H9 (cell line): Measurements from ENCODE around the gene SEC22C. TPM values are rescaled to one million over a fixed set of nuclear protein-coding genes. Genes with fewer than 3 reads are reported as not detected.

Experiments
- DNase-seq: peaks from one replicate; pipeline ENCODE4 v3.0.0-alpha.2; 2017
- H2AFZ ChIP-seq: one replicate; pipeline ENCODE4 v1.6.1; 2013; ENCODE audit warnings: mild to moderate bottlenecking, low read length, control low read depth, moderate library complexity
- H2AK5ac ChIP-seq: 2 replicates; pipeline ENCODE4 v1.6.1; 2013; ENCODE audit warnings: low read length, control low read depth, mixed read lengths; ENCODE audit not compliant: insufficient read length
- H2BK120ac ChIP-seq: one replicate; pipeline ENCODE4 v1.6.1; 2013; ENCODE audit warnings: low read depth, mild to moderate bottlenecking, low read length, control low read depth, inconsistent platforms; ENCODE audit not compliant: poor library complexity, severe bottlenecking
- H2BK12ac ChIP-seq: 2 replicates; pipeline ENCODE4 v1.6.1; 2013; ENCODE audit warnings: low read length, control low read depth, mixed read lengths, low read depth; ENCODE audit not compliant: insufficient read length
- H2BK15ac ChIP-seq: 2 replicates; pipeline ENCODE4 v1.6.1; 2013; ENCODE audit warnings: low read depth, low read length, control low read depth
- H2BK20ac ChIP-seq: one replicate; pipeline ENCODE4 v1.6.1; 2013; ENCODE audit warnings: low read depth, mild to moderate bottlenecking, low read length, control low read depth, inconsistent platforms; ENCODE audit not compliant: poor library complexity, severe bottlenecking
- H2BK5ac ChIP-seq: 2 replicates; pipeline ENCODE4 v1.6.1; 2013; ENCODE audit warnings: low read length, control low read depth, mixed read lengths; ENCODE audit not compliant: insufficient read length
- H3K14ac ChIP-seq: 2 replicates; pipeline ENCODE4 v1.6.1; 2013; ENCODE audit warnings: low read length, control low read depth; ENCODE audit not compliant: insufficient read depth
- H3K18ac ChIP-seq: 2 replicates; pipeline ENCODE4 v1.6.1; 2013; ENCODE audit warnings: low read depth, mild to moderate bottlenecking, mixed read lengths, low read length, control low read depth; ENCODE audit not compliant: insufficient read length
- H3K23ac ChIP-seq: 2 replicates; pipeline ENCODE4 v1.6.1; 2013; ENCODE audit warnings: low read length, control low read depth, mixed read lengths, low read depth; ENCODE audit not compliant: insufficient read length
- H3K23me2 ChIP-seq: 2 replicates; pipeline ENCODE4 v1.6.1; 2013; ENCODE audit warnings: low read depth, mild to moderate bottlenecking, mixed read lengths, low read length, control low read depth; ENCODE audit not compliant: insufficient read length, poor library complexity, severe bottlenecking
- H3K27ac ChIP-seq: 2 replicates; pipeline ENCODE4 v1.5.1; 2013; ENCODE audit warnings: low read length, control low read depth, mixed read lengths, low read depth; ENCODE audit not compliant: insufficient read length
- H3K27me3 ChIP-seq: 2 replicates; pipeline ENCODE4 v1.6.1; 2013; ENCODE audit warnings: low read length, control low read depth, inconsistent platforms; ENCODE audit not compliant: insufficient read depth
- H3K4ac ChIP-seq: 2 replicates; pipeline ENCODE4 v1.6.1; 2013; ENCODE audit warnings: low read depth, mild to moderate bottlenecking, control low read depth, inconsistent platforms, low read length, moderate library complexity
- H3K4me1 ChIP-seq: 2 replicates; pipeline ENCODE4 v1.6.1; 2013; ENCODE audit warnings: low read length, control low read depth, inconsistent platforms; ENCODE audit not compliant: insufficient read depth
- H3K4me2 ChIP-seq: 2 replicates; pipeline ENCODE4 v1.6.1; 2013; ENCODE audit warnings: low read length, control low read depth, mixed read lengths; ENCODE audit not compliant: insufficient read length, insufficient read depth
- H3K56ac ChIP-seq: 2 replicates; pipeline ENCODE4 v1.6.1; 2013; ENCODE audit warnings: low read depth, mild to moderate bottlenecking, mixed read lengths, low read length, control low read depth; ENCODE audit not compliant: insufficient read length
- H3K79me1 ChIP-seq: 2 replicates; pipeline ENCODE4 v1.6.1; 2013; ENCODE audit warnings: low read depth, mild to moderate bottlenecking, moderate library complexity, low read length, control low read depth, inconsistent platforms; ENCODE audit not compliant: insufficient read depth, poor library complexity, severe bottlenecking
- H3K79me2 ChIP-seq: 2 replicates; pipeline ENCODE4 v1.6.1; 2013; ENCODE audit warnings: low read length, control low read depth, inconsistent platforms; ENCODE audit not compliant: insufficient read depth
- H3K9ac ChIP-seq: 2 replicates; pipeline ENCODE4 v1.6.1; 2013; ENCODE audit warnings: low read length, control low read depth, mixed read lengths; ENCODE audit not compliant: insufficient read length; ENCODE audit errors: extremely low read depth
- H3K9me3 ChIP-seq: one replicate; pipeline ENCODE4 v1.6.1; 2013; ENCODE audit warnings: low read depth, low read length, inconsistent platforms; ENCODE audit not compliant: control insufficient read depth
- H3T11ph ChIP-seq: one replicate; pipeline ENCODE4 v1.6.1; 2013; ENCODE audit warnings: mild to moderate bottlenecking, low read length, control low read depth, inconsistent platforms
- H4K20me1 ChIP-seq: one replicate; pipeline ENCODE4 v1.6.1; 2013; ENCODE audit not compliant: control insufficient read depth, insufficient read length, insufficient read depth
- H4K5ac ChIP-seq: 2 replicates; pipeline ENCODE4 v1.6.1; 2013; ENCODE audit warnings: low read depth, mild to moderate bottlenecking, mixed read lengths, low read length, control low read depth; ENCODE audit not compliant: insufficient read length
- H4K8ac ChIP-seq: replicated peaks from 2 replicates; pipeline ENCODE4 v1.6.1; 2013; ENCODE audit warnings: low read length, control low read depth, mixed read lengths, low read depth; ENCODE audit not compliant: insufficient read length
- H4K91ac ChIP-seq: 2 replicates; pipeline ENCODE4 v1.6.1; 2013; ENCODE audit warnings: low read depth, mild to moderate bottlenecking, moderate library complexity, mixed read lengths, low read length, control low read depth; ENCODE audit not compliant: insufficient read length
- H3K27ac Mint-ChIP-seq, 3 experiments: 2 replicates in 2 of 3; 3 replicates in 1 of 3; pipeline ENCODE4 v1.8.0; 2020 to 2021; ENCODE audit warnings: mixed read lengths in 3 of 3, mild to moderate bottlenecking in 1 of 3, moderate library complexity in 1 of 3
- H3K27me3 Mint-ChIP-seq: 2 replicates; pipeline ENCODE4 v1.8.0; 2021; ENCODE audit warnings: low read depth, mild to moderate bottlenecking, moderate library complexity, mixed read lengths
- H3K36me3 Mint-ChIP-seq, 3 experiments: 2 replicates in 2 of 3; 3 replicates in 1 of 3; pipeline ENCODE4 v1.8.0; 2020 to 2021; ENCODE audit warnings: low read depth in 3 of 3, mixed read lengths in 3 of 3; ENCODE audit not compliant: insufficient read depth in 1 of 3
- H3K4me1 Mint-ChIP-seq, 2 experiments: 2 replicates each; pipeline ENCODE4 v1.8.0; 2020; ENCODE audit warnings: mixed read lengths in 2 of 2
- H3K4me3 Mint-ChIP-seq, 2 experiments: 2 replicates in 1 of 2; 3 replicates in 1 of 2; pipeline ENCODE4 v1.8.0; 2020 to 2021; ENCODE audit warnings: mild to moderate bottlenecking in 2 of 2, mixed read lengths in 2 of 2, moderate library complexity in 1 of 2
- H3K9me3 Mint-ChIP-seq, 2 experiments: 2 replicates in 1 of 2; 3 replicates in 1 of 2; pipeline ENCODE4 v1.8.0; 2020; ENCODE audit warnings: mild to moderate bottlenecking in 2 of 2, mixed read lengths in 2 of 2, moderate library complexity in 1 of 2
- WGBS: extraction: QIAGEN DNeasy Blood & Tissue Kit; methylation state at CpG from one replicate; pipeline ENCODE4 v1.1.7; 2013; ENCODE audit warnings: missing lambda C conversion rate, low lambda C conversion rate, mixed read lengths; ENCODE audit not compliant: insufficient read length; ENCODE audit errors: extremely low coverage; 5-methylcytosine and 5-hydroxymethylcytosine counted together
- total RNA-seq: library from RNA; stranded (reverse); gene quantifications from 2 replicates; pipeline ENCODE4 v1.2.1, GENCODE V29; 2021
- TF ChIP-seq, protein P1 (sequence below): fragments of 200-600 bp; sonication (generic); conservative IDR thresholded peaks from 3 replicates; pipeline ENCODE4 v1.8.0; 2021; ENCODE audit warnings: antibody characterized with exemption, mild to moderate bottlenecking

Gene SEC22C
- total RNA-seq, 1 experiment from 2014 or later: 28.2 TPM

DNA sequence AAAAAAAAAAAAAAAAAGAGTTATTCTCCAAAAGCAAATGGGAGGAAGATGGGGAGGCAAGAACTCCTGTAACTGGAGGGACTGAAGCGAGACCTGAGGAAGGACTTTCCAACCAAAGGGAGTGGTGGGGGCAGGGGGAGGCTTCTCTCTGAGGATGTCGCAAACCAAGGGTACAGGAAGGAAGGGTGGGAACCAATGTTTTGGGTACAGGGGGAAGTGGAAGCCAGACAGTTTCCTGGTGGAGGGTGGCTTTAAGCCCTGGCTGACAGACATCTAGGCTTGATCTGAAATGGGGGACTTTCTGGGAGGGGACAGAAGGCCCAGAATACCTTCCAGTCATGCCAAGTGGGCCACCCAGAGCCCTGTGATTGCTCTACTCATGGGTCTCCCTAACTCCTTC is 52.3 kb downstream of the SEC22C start:
- Histone ChIP-seq H2BK12ac (no peak overlapping the region), H3K4me2 (no peak overlapping the region), H3K23ac (no peak overlapping the region), H2BK15ac (no peak overlapping the region), H2AFZ (no peak overlapping the region), H3K79me1 (no peaks in the 10 kb centered on the region), H4K8ac (no peak overlapping the region), H2AK5ac (no peak overlapping the region), H3K27me3 (no peaks in the 10 kb centered on the region), H3K56ac (no peak overlapping the region), H2BK5ac (no peak overlapping the region), H2BK120ac (no peak overlapping the region), H3K4me1 (peaks cover 9% of the 10 kb centered on the region; the same call in 1 of the 2 replicates), H3K79me2 (no peaks in the 10 kb centered on the region), H3K9me3 (no peaks in the 10 kb centered on the region), H3K27ac (no peak overlapping the region), H4K91ac (no peak overlapping the region), H4K20me1 (peaks cover 2% of the 10 kb centered on the region), H2BK20ac (no peak overlapping the region), H3K23me2 (no peaks in the 10 kb centered on the region), H3K9ac (no peak overlapping the region), H3K14ac (no peak overlapping the region), H3K18ac (no peak overlapping the region), H3T11ph (no peak overlapping the region), H4K5ac (no peak overlapping the region), H3K4ac (no peak overlapping the region)
- no peak for DNase-seq
- Mint-ChIP-seq H3K4me3 (no peak overlapping the region), H3K36me3 (no peaks in the 10 kb centered on the region; a peak in 1 of 7 replicates), H3K4me1 (peaks cover 14 to 15% of the 10 kb centered on the region in 2 experiments), H3K9me3 (no peaks in the 10 kb centered on the region), H3K27me3 (no peaks in the 10 kb centered on the region), H3K27ac (no peak overlapping the region; a peak in 1 of 7 replicates)
- TF ChIP-seq, protein P1, sequence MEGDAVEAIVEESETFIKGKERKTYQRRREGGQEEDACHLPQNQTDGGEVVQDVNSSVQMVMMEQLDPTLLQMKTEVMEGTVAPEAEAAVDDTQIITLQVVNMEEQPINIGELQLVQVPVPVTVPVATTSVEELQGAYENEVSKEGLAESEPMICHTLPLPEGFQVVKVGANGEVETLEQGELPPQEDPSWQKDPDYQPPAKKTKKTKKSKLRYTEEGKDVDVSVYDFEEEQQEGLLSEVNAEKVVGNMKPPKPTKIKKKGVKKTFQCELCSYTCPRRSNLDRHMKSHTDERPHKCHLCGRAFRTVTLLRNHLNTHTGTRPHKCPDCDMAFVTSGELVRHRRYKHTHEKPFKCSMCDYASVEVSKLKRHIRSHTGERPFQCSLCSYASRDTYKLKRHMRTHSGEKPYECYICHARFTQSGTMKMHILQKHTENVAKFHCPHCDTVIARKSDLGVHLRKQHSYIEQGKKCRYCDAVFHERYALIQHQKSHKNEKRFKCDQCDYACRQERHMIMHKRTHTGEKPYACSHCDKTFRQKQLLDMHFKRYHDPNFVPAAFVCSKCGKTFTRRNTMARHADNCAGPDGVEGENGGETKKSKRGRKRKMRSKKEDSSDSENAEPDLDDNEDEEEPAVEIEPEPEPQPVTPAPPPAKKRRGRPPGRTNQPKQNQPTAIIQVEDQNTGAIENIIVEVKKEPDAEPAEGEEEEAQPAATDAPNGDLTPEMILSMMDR: no peak
- no CpG with 5 or more reads among the region's 2 CpGs for WGBS
